Ramos (cell line): ENCODE measurements around the gene U2SURP.
"Not testable (repeated sequence)": the region's sequence is repeated elsewhere in the genome, so short reads cannot be mapped to it uniquely, and the experiment has no call there.

Source experiments
- in situ Hi-C: fragments of 300-500 bp; cut with MboI; formaldehyde crosslinking; loops from one replicate; pipeline ENCODE4 v1.14.3; 2022; ENCODE audit warnings: low sequenced_read_pairs; ENCODE audit not compliant: unreplicated experiment

Gene U2SURP

GRCh38 chr3:143064777-143065176 is 63.4 kb downstream of the U2SURP start:
- in situ Hi-C loops: no loop called here

- in situ Hi-C loops: no loop called here
These were observed 64.0 kb downstream of the U2SURP start for GRCh38 chr3:143065364-143065763.

GRCh38 chr3:143066033-143066432 is 64.7 kb downstream of the U2SURP start:
- in situ Hi-C loops: no loop called here

DNA sequence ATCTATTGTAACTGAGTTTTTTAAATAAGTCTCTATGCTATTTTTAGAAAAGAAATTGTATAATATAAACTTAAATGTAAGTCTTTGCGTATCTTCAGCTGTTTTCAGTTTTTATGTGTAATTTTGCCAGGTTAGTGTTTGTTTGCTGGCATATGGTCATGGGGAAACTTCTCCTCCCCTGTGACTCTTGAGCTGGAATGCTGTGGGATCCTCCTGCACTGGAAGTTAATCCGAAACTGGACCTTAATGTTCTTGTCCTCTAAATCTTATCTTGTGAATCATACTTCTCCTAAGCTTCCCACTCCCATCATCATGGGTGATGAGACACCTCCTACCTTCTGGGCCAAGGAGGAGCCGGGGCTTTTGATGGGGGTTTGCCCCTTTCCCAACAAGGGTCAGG is 65.8 kb downstream of the U2SURP start:
- in situ Hi-C loops: no loop called here

DNA sequence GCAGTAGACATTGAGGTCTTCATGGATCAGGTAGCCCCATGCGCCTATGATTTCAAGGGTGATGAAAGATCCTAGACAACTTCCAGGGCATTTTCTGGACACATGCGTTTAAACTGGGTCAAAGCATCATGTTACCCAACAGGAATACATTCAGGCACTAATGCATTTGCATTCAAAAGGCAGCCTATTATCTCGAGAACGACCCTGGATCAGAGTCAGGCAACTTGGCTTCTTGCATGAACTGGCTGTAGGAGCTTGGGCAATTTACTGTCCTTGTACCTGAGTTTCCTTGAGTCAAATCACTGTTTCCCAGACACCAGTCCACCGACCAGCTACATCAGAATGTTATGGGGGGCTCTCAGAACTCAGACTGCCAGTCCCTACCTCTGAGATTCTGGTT is 66.7 kb downstream of the U2SURP start:
- in situ Hi-C loops: no loop called here

DNA sequence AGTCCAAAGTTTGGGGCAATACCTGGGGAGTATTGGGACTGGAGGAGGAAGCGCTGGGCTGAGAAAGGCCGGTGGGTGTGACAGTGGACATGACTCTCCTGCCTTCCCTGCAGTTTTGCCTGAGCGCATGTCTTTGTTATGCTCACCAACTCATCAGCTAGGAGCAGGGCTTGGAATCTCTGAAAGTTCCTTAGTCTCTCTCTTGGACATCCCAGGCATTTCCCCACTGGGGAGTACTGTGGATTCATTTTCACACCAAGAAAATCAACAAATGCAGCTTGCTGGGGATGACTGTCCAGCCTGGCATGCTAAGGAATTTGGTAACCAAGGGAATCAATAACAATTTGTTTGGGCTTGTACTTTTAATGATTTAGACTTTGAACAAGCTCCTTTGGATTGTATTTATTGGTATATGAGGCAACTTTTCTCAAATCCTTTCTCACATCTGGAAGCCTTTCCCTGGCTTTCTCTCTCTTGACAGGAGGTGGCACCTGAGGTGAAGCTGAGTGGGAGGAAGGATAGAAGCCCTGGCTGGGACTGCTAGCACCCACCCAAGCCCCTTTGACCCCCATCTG is 69.7 kb downstream of the U2SURP start:
- in situ Hi-C loops: no loop called here

DNA sequence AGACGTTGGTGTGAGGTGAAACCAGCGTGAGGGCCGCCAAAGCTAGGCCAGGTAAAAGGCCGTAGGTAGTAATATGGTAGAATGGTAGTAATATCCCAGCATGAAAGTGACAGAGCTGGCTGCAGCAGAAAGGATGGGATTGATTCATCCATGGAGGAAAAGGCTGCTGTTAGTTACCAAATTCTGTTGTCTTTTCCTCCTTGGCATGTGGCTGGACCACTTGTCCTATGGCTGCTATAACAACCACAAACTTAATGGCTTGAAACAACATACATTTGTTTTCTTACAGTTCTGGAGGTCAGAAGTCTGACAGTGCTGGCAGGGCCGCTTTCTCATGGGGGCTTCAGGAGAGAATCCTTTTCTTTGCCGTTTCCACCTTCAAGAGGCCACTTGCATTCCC is 70.4 kb downstream of the U2SURP start:
- in situ Hi-C loops: no loop called here

DNA sequence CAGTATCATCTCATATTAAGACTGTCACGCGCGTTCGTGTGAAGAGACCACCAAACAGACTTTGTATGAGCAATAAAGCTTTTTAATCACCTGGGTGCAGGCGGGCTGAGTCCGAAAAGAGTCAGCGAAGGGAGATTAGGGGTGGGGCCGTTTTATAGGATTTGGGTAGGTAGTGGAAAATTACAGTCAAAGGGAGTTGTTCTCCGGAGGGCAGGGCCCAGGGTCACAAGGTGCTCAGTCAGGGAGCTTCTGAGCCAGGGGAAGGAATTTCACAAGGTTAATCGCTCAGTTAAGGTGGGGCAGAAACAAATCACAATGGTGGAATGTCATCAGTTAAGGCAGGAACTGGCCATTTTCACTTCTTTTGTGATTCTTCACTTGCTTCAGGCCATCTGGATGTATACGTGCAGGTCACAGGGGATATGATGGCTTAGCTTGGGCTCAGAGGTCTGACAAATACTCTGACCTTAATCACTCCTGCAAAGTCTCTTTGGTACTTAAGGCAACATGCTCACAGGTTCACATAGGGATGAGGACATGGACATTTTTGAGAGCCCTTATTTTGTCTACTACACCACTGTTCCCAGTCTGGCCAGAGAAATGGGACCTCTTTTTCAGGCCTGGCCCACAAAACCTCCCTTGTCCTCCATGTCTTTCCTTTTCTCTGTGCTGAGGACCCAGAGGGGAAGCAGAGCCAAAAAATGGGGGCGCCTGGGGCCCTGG is 71.1 kb downstream of the U2SURP start:
- in situ Hi-C loops: not testable (repeated sequence)

GRCh38 chr3:143073541-143073940 is 72.2 kb downstream of the U2SURP start:
- in situ Hi-C loops: not testable (repeated sequence)

DNA sequence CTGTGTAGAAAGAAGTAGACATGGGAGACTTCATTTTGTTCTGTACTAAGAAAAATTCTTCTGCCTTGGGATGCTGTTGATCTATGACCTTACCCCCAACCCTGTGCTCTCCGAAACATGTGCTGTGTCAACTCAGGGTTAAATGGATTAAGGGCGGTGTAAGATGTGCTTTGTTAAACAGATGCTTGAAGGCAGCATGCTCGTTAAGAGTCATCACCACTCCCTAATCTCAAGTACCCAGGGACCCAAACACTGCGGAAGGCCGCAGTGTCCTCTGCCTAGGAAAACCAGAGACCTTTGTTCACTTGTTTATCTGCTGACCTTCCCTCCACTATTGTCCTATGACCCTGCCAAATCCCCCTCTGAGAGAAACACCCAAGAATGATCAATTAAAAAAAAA is 72.6 kb downstream of the U2SURP start:
- in situ Hi-C loops: not testable (repeated sequence)

DNA sequence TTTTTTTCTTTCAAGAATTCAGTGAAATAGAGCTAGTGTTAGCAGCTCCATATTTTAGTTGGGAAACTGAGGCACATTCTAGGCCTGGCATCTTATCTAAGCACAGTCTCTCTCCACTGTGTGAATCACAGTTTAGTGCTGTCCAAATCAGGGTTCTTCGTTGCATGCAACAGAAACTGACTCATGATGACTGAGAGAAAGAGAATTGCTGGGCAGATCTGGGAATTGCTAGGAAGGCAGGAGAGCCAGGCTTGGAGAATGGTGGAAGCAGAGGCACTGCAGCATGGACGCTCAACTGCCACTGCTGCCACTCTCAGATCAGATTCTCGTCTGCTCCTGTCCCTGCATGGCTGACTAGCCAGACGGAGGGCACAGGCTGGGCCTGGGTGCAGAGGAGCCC is 77.5 kb downstream of the U2SURP start:
- in situ Hi-C loops: no loop called here

GRCh38 chr3:143080196-143080595 is 78.8 kb downstream of the U2SURP start:
- in situ Hi-C loops: no loop called here

DNA sequence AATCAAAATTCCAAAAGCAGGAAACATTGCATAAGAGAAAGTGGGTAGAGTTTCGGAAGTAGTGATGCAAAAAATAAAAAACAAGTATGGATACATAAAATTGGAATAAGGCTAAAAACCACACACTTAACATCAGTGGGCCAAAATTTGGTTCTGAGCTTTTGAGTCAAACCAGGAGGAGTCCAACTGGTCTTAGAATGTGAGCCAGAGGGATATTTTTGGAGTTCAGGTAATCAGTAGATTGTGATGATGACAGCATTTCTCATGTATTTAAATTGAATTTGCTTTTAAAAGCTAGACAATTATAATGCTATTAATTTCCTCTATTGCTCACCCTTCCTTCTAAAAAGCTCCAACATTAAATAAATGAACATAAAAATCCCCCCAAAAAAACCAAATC is 80.0 kb downstream of the U2SURP start:
- in situ Hi-C loops: no loop called here

- in situ Hi-C loops: no loop called here
These were observed 80.7 kb downstream of the U2SURP start for GRCh38 chr3:143081844-143082778.

GRCh38 chr3:143083781-143084180 is 82.4 kb downstream of the U2SURP start:
- in situ Hi-C loops: no loop called here

GRCh38 chr3:143084856-143085731 is 83.7 kb downstream of the U2SURP start:
- in situ Hi-C loops: no loop called here

GRCh38 chr3:143088835-143089234 is 87.5 kb downstream of the U2SURP start:
- in situ Hi-C loops: no loop called here

- in situ Hi-C loops: no loop called here
These were observed 88.6 kb downstream of the U2SURP start for GRCh38 chr3:143089965-143090364.

GRCh38 chr3:143090486-143090885 is 89.1 kb downstream of the U2SURP start:
- in situ Hi-C loops: no loop called here
